ENCODE measurements around the gene NIT2. TPM values are rescaled to one million over a fixed set of nuclear protein-coding genes. Genes with fewer than 3 reads are reported as not detected.
"Not testable (repeated sequence)": the region's sequence is repeated elsewhere in the genome, so short reads cannot be mapped to it uniquely, and the experiment has no call there.

Gene NIT2
- total RNA-seq, 1 experiment from 2014 or later = 109 TPM

GRCh38 chr3:100333051-100333450 lies 1.5 kb upstream of the NIT2 start:
- in situ Hi-C loops (cut with HindIII; ENCODE audit: low pct_unique_long_range_greater_than_20kb, low sequenced_read_pairs) = no loop called here
- DNase-seq (ENCODE audit: low read depth, low spot score) = no peak

- in situ Hi-C loops (cut with HindIII; ENCODE audit: low pct_unique_long_range_greater_than_20kb, low sequenced_read_pairs) = no loop called here
- no peak for DNase-seq (ENCODE audit: low read depth, low spot score)
These were observed 528 bp upstream of the NIT2 start for GRCh38 chr3:100333970-100334487.

- DNase-seq (ENCODE audit: low read depth, low spot score) = peak; percentile 17
- in situ Hi-C loops (cut with HindIII; ENCODE audit: low pct_unique_long_range_greater_than_20kb, low sequenced_read_pairs) = no loop called here
These were observed 877 bp downstream of the NIT2 start for GRCh38 chr3:100335434-100335833.

- in situ Hi-C loops (cut with HindIII; ENCODE audit: low pct_unique_long_range_greater_than_20kb, low sequenced_read_pairs) = not testable (repeated sequence)
These were observed 1.7 kb downstream of the NIT2 start for GRCh38 chr3:100336229-100336628.

GRCh38 chr3:100338911-100339310 lies 4.4 kb downstream of the NIT2 start:
- in situ Hi-C loops (cut with HindIII; ENCODE audit: low pct_unique_long_range_greater_than_20kb, low sequenced_read_pairs) = no loop called here
- no peak for DNase-seq (ENCODE audit: low read depth, low spot score)

More at GRCh38 chr3:100336229-100336628, 1.7 kb downstream of the NIT2 start:
- not testable (repeated sequence) for DNase-seq (ENCODE audit: low read depth, low spot score)

- DNase-seq (ENCODE audit: low read depth, low spot score) = no peak
- in situ Hi-C loops (cut with HindIII; ENCODE audit: low pct_unique_long_range_greater_than_20kb, low sequenced_read_pairs) = no loop called here
These were observed 5.2 kb downstream of the NIT2 start for GRCh38 chr3:100339786-100340185.

- DNase-seq (ENCODE audit: low read depth, low spot score) = no peak
- in situ Hi-C loops (cut with HindIII; ENCODE audit: low pct_unique_long_range_greater_than_20kb, low sequenced_read_pairs) = no loop called here
These were observed 6.0 kb downstream of the NIT2 start for GRCh38 chr3:100340527-100340926.

GRCh38 chr3:100348727-100349126 lies 14.2 kb downstream of the NIT2 start:
- DNase-seq (ENCODE audit: low read depth, low spot score) = no peak
- in situ Hi-C loops (cut with HindIII; ENCODE audit: low pct_unique_long_range_greater_than_20kb, low sequenced_read_pairs) = no loop called here

- DNase-seq (ENCODE audit: low read depth, low spot score); in situ Hi-C loops (cut with HindIII; ENCODE audit: low pct_unique_long_range_greater_than_20kb, low sequenced_read_pairs): not testable (repeated sequence)
These were observed 17.2 kb downstream of the NIT2 start for GRCh38 chr3:100351770-100352169.

GRCh38 chr3:100352296-100353231 lies 18.0 kb downstream of the NIT2 start:
- DNase-seq (ENCODE audit: low read depth, low spot score) = peak; percentile 13
- in situ Hi-C loops (cut with HindIII; ENCODE audit: low pct_unique_long_range_greater_than_20kb, low sequenced_read_pairs) = no loop called here

GRCh38 chr3:100354850-100355249 lies 20.3 kb downstream of the NIT2 start:
- in situ Hi-C loops (cut with HindIII; ENCODE audit: low pct_unique_long_range_greater_than_20kb, low sequenced_read_pairs) = no loop called here
- no peak for DNase-seq (ENCODE audit: low read depth, low spot score)

GRCh38 chr3:100358413-100358812 lies 23.9 kb downstream of the NIT2 start:
- no peak for DNase-seq (ENCODE audit: low read depth, low spot score)
- in situ Hi-C loops (cut with HindIII; ENCODE audit: low pct_unique_long_range_greater_than_20kb, low sequenced_read_pairs) = no loop called here

- no peak for DNase-seq (ENCODE audit: low read depth, low spot score)
- in situ Hi-C loops (cut with HindIII; ENCODE audit: low pct_unique_long_range_greater_than_20kb, low sequenced_read_pairs) = no loop called here
These were observed 24.5 kb downstream of the NIT2 start for GRCh38 chr3:100359035-100359434.

- no peak for DNase-seq (ENCODE audit: low read depth, low spot score)
- in situ Hi-C loops (cut with HindIII; ENCODE audit: low pct_unique_long_range_greater_than_20kb, low sequenced_read_pairs) = no loop called here
These were observed 26.4 kb downstream of the NIT2 start for GRCh38 chr3:100360757-100361496.

GRCh38 chr3:100361897-100362296 lies 27.3 kb downstream of the NIT2 start:
- in situ Hi-C loops (cut with HindIII; ENCODE audit: low pct_unique_long_range_greater_than_20kb, low sequenced_read_pairs) = no loop called here

GRCh38 chr3:100364421-100364820 lies 29.9 kb downstream of the NIT2 start:
- no peak for DNase-seq (ENCODE audit: low read depth, low spot score)
- in situ Hi-C loops (cut with HindIII; ENCODE audit: low pct_unique_long_range_greater_than_20kb, low sequenced_read_pairs) = no loop called here

More at GRCh38 chr3:100361897-100362296, 27.3 kb downstream of the NIT2 start:
- DNase-seq (ENCODE audit: low read depth, low spot score) = no peak

- DNase-seq (ENCODE audit: low read depth, low spot score) = no peak
- in situ Hi-C loops (cut with HindIII; ENCODE audit: low pct_unique_long_range_greater_than_20kb, low sequenced_read_pairs) = no loop called here
These were observed 31.9 kb downstream of the NIT2 start for GRCh38 chr3:100366424-100366823.

- in situ Hi-C loops (cut with HindIII; ENCODE audit: low pct_unique_long_range_greater_than_20kb, low sequenced_read_pairs) = no loop called here
- DNase-seq (ENCODE audit: low read depth, low spot score) = no peak
These were observed 33.9 kb downstream of the NIT2 start for GRCh38 chr3:100368441-100368840.
